RWPE2 (cell line): ENCODE results near the gene STX1A.

Experiments used
- ATAC-seq: fragments of 200-7000 bp; cut with Tn5 transposase; 3 replicates; pipeline ENCODE4 v1.9.1; 2021; ENCODE audit warnings: low read depth
- DNase-seq: peaks from one replicate; pipeline ENCODE4 v3.0.0-alpha.2; 2020; ENCODE audit warnings: low spot score
- H3K27ac ChIP-seq: fragments of 450-650 bp; 2 replicates; pipeline ENCODE4 v1.5.1; 2017; ENCODE audit warnings: mild to moderate bottlenecking; ENCODE audit not compliant: poor library complexity, severe bottlenecking
- H3K27me3 ChIP-seq: fragments of 250-450 bp; sonication (Bioruptor Pico); 2 replicates; pipeline ENCODE4 v1.5.1; 2021; ENCODE audit warnings: mild to moderate bottlenecking, moderate library complexity; ENCODE audit not compliant: insufficient read depth, poor library complexity, severe bottlenecking
- H3K36me3 ChIP-seq: fragments of 250-450 bp; sonication (Bioruptor Pico); 2 replicates; pipeline ENCODE4 v1.5.1; 2020; ENCODE audit warnings: low read depth, mild to moderate bottlenecking, moderate library complexity
- H3K4me1 ChIP-seq: fragments of 250-450 bp; sonication (Bioruptor Pico); 2 replicates; pipeline ENCODE4 v1.5.1; 2021; ENCODE audit warnings: mild to moderate bottlenecking, moderate library complexity; ENCODE audit not compliant: insufficient read depth, poor library complexity, severe bottlenecking
- H3K4me3 ChIP-seq: fragments of 250-450 bp; sonication (Bioruptor Pico); 2 replicates; pipeline ENCODE4 v1.5.1; 2021; ENCODE audit warnings: mild to moderate bottlenecking, moderate library complexity; ENCODE audit not compliant: severe bottlenecking
- H3K9me3 ChIP-seq: fragments of 250-450 bp; sonication (Bioruptor Pico); 2 replicates; pipeline ENCODE4 v1.5.1; 2021; ENCODE audit warnings: mild to moderate bottlenecking, moderate library complexity; ENCODE audit not compliant: severe bottlenecking
- TF ChIP-seq, protein P1 (sequence below): fragments of 450-650 bp; IDR thresholded peaks from one replicate; pipeline ENCODE4 v1.5.1; 2017; ENCODE audit warnings: mild to moderate bottlenecking, moderate library complexity; ENCODE audit not compliant: poor library complexity, severe bottlenecking

The STX1A gene

GRCh38 chr7:73671857-73672445 is 47.5 kb downstream of the STX1A start:
- Histone ChIP-seq H3K27me3 (no peaks in the 10 kb centered on the region), H3K9me3 (no peaks in the 10 kb centered on the region), H3K4me1 (no peaks in the 10 kb centered on the region), H3K36me3 (no peaks in the 10 kb centered on the region), H3K4me3 (no peak overlapping the region), H3K27ac (no peak overlapping the region)
- DNase-seq (no peak), ATAC-seq (no peak)
- TF ChIP-seq, protein P1, sequence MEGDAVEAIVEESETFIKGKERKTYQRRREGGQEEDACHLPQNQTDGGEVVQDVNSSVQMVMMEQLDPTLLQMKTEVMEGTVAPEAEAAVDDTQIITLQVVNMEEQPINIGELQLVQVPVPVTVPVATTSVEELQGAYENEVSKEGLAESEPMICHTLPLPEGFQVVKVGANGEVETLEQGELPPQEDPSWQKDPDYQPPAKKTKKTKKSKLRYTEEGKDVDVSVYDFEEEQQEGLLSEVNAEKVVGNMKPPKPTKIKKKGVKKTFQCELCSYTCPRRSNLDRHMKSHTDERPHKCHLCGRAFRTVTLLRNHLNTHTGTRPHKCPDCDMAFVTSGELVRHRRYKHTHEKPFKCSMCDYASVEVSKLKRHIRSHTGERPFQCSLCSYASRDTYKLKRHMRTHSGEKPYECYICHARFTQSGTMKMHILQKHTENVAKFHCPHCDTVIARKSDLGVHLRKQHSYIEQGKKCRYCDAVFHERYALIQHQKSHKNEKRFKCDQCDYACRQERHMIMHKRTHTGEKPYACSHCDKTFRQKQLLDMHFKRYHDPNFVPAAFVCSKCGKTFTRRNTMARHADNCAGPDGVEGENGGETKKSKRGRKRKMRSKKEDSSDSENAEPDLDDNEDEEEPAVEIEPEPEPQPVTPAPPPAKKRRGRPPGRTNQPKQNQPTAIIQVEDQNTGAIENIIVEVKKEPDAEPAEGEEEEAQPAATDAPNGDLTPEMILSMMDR: no peak

GRCh38 chr7:73671322-73671661 is 48.2 kb downstream of the STX1A start:
- Histone ChIP-seq H3K4me3 (no peak overlapping the region), H3K36me3 (no peaks in the 10 kb centered on the region), H3K27ac (no peak overlapping the region), H3K27me3 (no peaks in the 10 kb centered on the region), H3K4me1 (no peaks in the 10 kb centered on the region), H3K9me3 (no peaks in the 10 kb centered on the region)
- no peak for ATAC-seq
- TF ChIP-seq, protein P1: no peak
- DNase-seq: no peak

DNA sequence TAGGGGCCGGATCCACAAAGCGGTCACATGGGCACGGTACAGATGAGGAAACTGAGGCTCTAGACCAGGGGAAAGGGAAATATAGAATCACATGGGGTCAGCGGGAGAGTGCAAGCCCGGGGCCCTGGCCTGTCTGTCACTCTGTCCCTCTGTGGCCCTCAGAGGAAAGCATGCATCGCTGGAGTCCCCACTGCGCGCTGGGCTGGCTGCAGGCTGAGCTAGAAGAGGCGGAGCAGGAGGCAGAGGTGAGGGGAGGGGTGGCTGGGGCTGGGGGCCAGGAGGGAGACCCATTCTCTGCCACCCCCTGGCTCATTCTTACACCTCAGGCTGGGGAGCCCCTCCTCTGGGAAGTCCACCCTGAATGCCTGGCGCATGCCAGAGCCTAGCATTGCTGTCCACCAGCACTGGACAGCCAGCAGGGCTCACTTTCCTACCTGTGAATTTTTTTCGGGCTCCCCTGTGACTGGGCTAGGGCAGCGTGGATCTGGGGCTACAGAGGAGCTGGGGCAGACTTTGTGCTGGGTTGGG is 49.5 kb downstream of the STX1A start:
- no peaks in the 10 kb centered on the region for H3K9me3 ChIP-seq
- TF ChIP-seq, protein P1: no peak
- H3K27ac ChIP-seq: no peak overlapping the region
- ATAC-seq: no peak
- no peaks in the 10 kb centered on the region for H3K36me3 ChIP-seq
- no peaks in the 10 kb centered on the region for H3K4me1 ChIP-seq
- no peaks in the 10 kb centered on the region for H3K27me3 ChIP-seq
- no peak overlapping the region for H3K4me3 ChIP-seq
- DNase-seq: no peak

GRCh38 chr7:73669288-73669701 is 50.2 kb downstream of the STX1A start:
- Histone ChIP-seq H3K27me3 (no peaks in the 10 kb centered on the region), H3K9me3 (no peaks in the 10 kb centered on the region), H3K4me3 (no peak overlapping the region), H3K36me3 (no peaks in the 10 kb centered on the region), H3K27ac (no peak overlapping the region), H3K4me1 (no peaks in the 10 kb centered on the region)
- DNase-seq (no peak), ATAC-seq (no peak)
- TF ChIP-seq, protein P1: no peak

GRCh38 chr7:73668886-73669230 is 50.6 kb downstream of the STX1A start:
- DNase-seq (no peak), ATAC-seq (no peak)
- Histone ChIP-seq H3K4me3 (no peak overlapping the region), H3K27me3 (no peaks in the 10 kb centered on the region), H3K36me3 (no peaks in the 10 kb centered on the region), H3K27ac (no peak overlapping the region), H3K4me1 (no peaks in the 10 kb centered on the region), H3K9me3 (no peaks in the 10 kb centered on the region)
- TF ChIP-seq, protein P1: no peak
